H1 (cell line): ENCODE data around the gene LDLRAD4. TPM values are rescaled to one million over a fixed set of nuclear protein-coding genes. Genes with fewer than 3 reads are reported as not detected.

Source experiments
- CTCF ChIA-PET: fragments of 300-600 bp; sonication (Branson Sonifier 250); formaldehyde crosslinking; loops from one replicate; lab custom pipeline; 2021; ENCODE audit not compliant: partially characterized antibody; lab: Charles Lee
- POLR2A ChIA-PET: fragments of 300-600 bp; sonication (Branson Sonifier 250); formaldehyde crosslinking; loops from one replicate; lab custom pipeline; 2021; ENCODE audit warnings: inconsistent platforms; ENCODE audit not compliant: partially characterized antibody; lab: Charles Lee
- DNase-seq, 2 experiments: peaks; one replicate each; pipeline versions ENCODE4 v3.0.0 to v3.0.0-alpha.2; 2010 to 2022; ENCODE audit warnings: low spot score in 2 of 2, low read depth in 1 of 2, mixed read lengths in 1 of 2
- FAIRE-seq: peaks from 2 replicates; lab custom pipeline; 2011; peaks lifted over from hg19 to GRCh38; lab: Jason Lieb, UNC
- H2AFZ ChIP-seq: 2 replicates; pipeline ENCODE4 v1.8.1; 2012; ENCODE audit warnings: low read length, inconsistent platforms
- H2AK5ac ChIP-seq: 2 replicates; pipeline ENCODE4 v1.6.1; 2013; ENCODE audit warnings: low read depth, low read length
- H2BK120ac ChIP-seq: replicated peaks from 2 replicates; pipeline ENCODE3; 2013; ENCODE audit warnings: low read depth, low read length, inconsistent platforms
- H2BK12ac ChIP-seq: 2 replicates; pipeline ENCODE4 v1.6.1; 2013; ENCODE audit warnings: low read depth, low read length
- H2BK15ac ChIP-seq: 2 replicates; pipeline ENCODE4 v1.6.1; 2013; ENCODE audit warnings: low read length
- H2BK20ac ChIP-seq: 2 replicates; pipeline ENCODE4 v1.6.1; 2013; ENCODE audit warnings: low read length
- H2BK5ac ChIP-seq: 2 replicates; pipeline ENCODE4 v1.6.1; 2013; ENCODE audit warnings: low read depth, low read length
- H3K14ac ChIP-seq: 2 replicates; pipeline ENCODE4 v1.6.1; 2013; ENCODE audit warnings: inconsistent platforms; ENCODE audit not compliant: insufficient read length
- H3K18ac ChIP-seq: 2 replicates; pipeline ENCODE4 v1.6.1; 2013; ENCODE audit warnings: low read length; ENCODE audit errors: extremely low read depth
- H3K23ac ChIP-seq: 2 replicates; pipeline ENCODE4 v1.6.1; 2013; ENCODE audit warnings: inconsistent platforms; ENCODE audit not compliant: insufficient read length
- H3K23me2 ChIP-seq: 2 replicates; pipeline ENCODE4 v1.6.1; 2013; ENCODE audit warnings: low read depth, low read length
- H3K27ac ChIP-seq: 2 replicates; pipeline ENCODE4 v1.6.1; 2011; ENCODE audit warnings: low read depth, low read length, inconsistent platforms
- H3K27me3 ChIP-seq, 4 experiments: replicated peaks in 1 of 4; 1 replicate in 1 of 4; 2 replicates in 3 of 4; pipeline versions ENCODE4 v1.6.1 to v1.8.1; 2011 to 2013; ENCODE audit warnings: low read length in 3 of 4, mild to moderate bottlenecking in 3 of 4, inconsistent platforms in 2 of 4, mixed read lengths in 2 of 4, moderate library complexity in 1 of 4; ENCODE audit not compliant: control insufficient read depth in 3 of 4, insufficient read depth in 3 of 4; ENCODE audit errors: extremely low read depth in 1 of 4
- H3K36me3 ChIP-seq, 4 experiments: 2 replicates each; pipeline versions ENCODE4 v1.6.1 to v1.8.1; 2011 to 2013; ENCODE audit warnings: mild to moderate bottlenecking in 4 of 4, low read length in 3 of 4, moderate library complexity in 2 of 4, control low read depth in 1 of 4, inconsistent platforms in 1 of 4; ENCODE audit not compliant: insufficient read depth in 4 of 4, control insufficient read depth in 2 of 4
- H3K4ac ChIP-seq: replicated peaks from 2 replicates; pipeline ENCODE3; 2013; ENCODE audit warnings: low read length, low read depth, mixed read lengths, inconsistent platforms; ENCODE audit not compliant: insufficient read length
- H3K4me1 ChIP-seq, 4 experiments: replicated peaks in 1 of 4; 1 replicate in 1 of 4; 2 replicates in 3 of 4; pipeline versions ENCODE4 v1.6.1 to v1.8.1; 2011 to 2013; ENCODE audit warnings: low read length in 3 of 4, inconsistent platforms in 2 of 4, mixed read lengths in 1 of 4; ENCODE audit not compliant: insufficient read depth in 4 of 4, control insufficient read depth in 3 of 4
- H3K4me2 ChIP-seq, 2 experiments: 2 replicates each; pipeline versions ENCODE4 v1.6.1 to v1.8.1; 2011 to 2013; ENCODE audit warnings: low read depth in 2 of 2, low read length in 2 of 2, control low read depth in 1 of 2, inconsistent platforms in 1 of 2, mild to moderate bottlenecking in 1 of 2; ENCODE audit not compliant: insufficient read depth in 1 of 2
- H3K4me3 ChIP-seq, 4 experiments: fragments of 200-600, 300-600 bp in 1 of 4; sonication (generic), shearing (Covaris generic), sonication (Bioruptor Twin) in 1 of 4; 2 replicates each; pipeline versions ENCODE4 v1.5.1 to v1.8.1; 2011 to 2016; ENCODE audit warnings: low read length in 4 of 4, low read depth in 3 of 4, control low read depth in 2 of 4, inconsistent platforms in 2 of 4, mild to moderate bottlenecking in 2 of 4, mixed read lengths in 1 of 4, moderate library complexity in 1 of 4; ENCODE audit not compliant: insufficient read depth in 2 of 4; ENCODE audit errors: extremely low read depth in 1 of 4
- H3K56ac ChIP-seq: replicated peaks from 2 replicates; pipeline ENCODE3; 2013; ENCODE audit warnings: low read depth, mild to moderate bottlenecking, mixed read lengths, low read length, inconsistent platforms; ENCODE audit not compliant: insufficient read length
- H3K79me1 ChIP-seq: 2 replicates; pipeline ENCODE4 v1.6.1; 2013; ENCODE audit warnings: low read depth, low read length, control low read depth
- H3K79me2 ChIP-seq, 2 experiments: 2 replicates each; pipeline versions ENCODE4 v1.6.1 to v1.8.1; 2012 to 2013; ENCODE audit warnings: low read length in 2 of 2, mild to moderate bottlenecking in 2 of 2, inconsistent platforms in 1 of 2; ENCODE audit not compliant: insufficient read depth in 2 of 2, control insufficient read depth in 1 of 2
- H3K9ac ChIP-seq, 4 experiments: replicated peaks in 1 of 4; 1 replicate in 1 of 4; 2 replicates in 3 of 4; pipeline versions ENCODE4 v1.6.1 to v1.8.1; 2011 to 2013; ENCODE audit warnings: low read depth in 3 of 4, low read length in 3 of 4, control low read depth in 2 of 4, mild to moderate bottlenecking in 2 of 4, moderate library complexity in 2 of 4, inconsistent platforms in 1 of 4; ENCODE audit errors: extremely low read depth in 1 of 4
- H3K9me3 ChIP-seq, 2 experiments: 2 replicates each; pipeline versions ENCODE4 v1.6.1 to v1.8.1; 2012 to 2013; ENCODE audit warnings: mild to moderate bottlenecking in 2 of 2, moderate library complexity in 2 of 2, control low read depth in 1 of 2, inconsistent platforms in 1 of 2, low read depth in 1 of 2, low read length in 1 of 2, mixed read lengths in 1 of 2; ENCODE audit not compliant: insufficient read depth in 2 of 2
- H4K20me1 ChIP-seq, 2 experiments: replicated peaks in 1 of 2; 2 replicates each; pipeline versions ENCODE3 to v1.8.1; 2011 to 2013; ENCODE audit warnings: inconsistent platforms in 2 of 2, low read length in 2 of 2, mild to moderate bottlenecking in 1 of 2; ENCODE audit not compliant: insufficient read depth in 2 of 2, control insufficient read depth in 1 of 2
- H4K5ac ChIP-seq: 2 replicates; pipeline ENCODE4 v1.6.1; 2013; ENCODE audit warnings: low read length, low read depth, mixed read lengths, inconsistent platforms; ENCODE audit not compliant: insufficient read length
- H4K8ac ChIP-seq: 2 replicates; pipeline ENCODE4 v1.8.0; 2013; ENCODE audit warnings: mild to moderate bottlenecking, moderate library complexity, low read length, inconsistent platforms; ENCODE audit not compliant: insufficient read depth; ENCODE audit errors: extremely low read depth
- H4K91ac ChIP-seq: replicated peaks from 2 replicates; pipeline ENCODE3; 2013; ENCODE audit warnings: low read length, mixed read lengths, inconsistent platforms; ENCODE audit not compliant: insufficient read length
- BACH1 ChIP-seq: IDR thresholded peaks from 2 replicates; pipeline ENCODE4 v1.6.1; 2012; ENCODE audit warnings: low read length, improper control_type of control experiment
- CBX8 ChIP-seq: fragments of 300-800, 300-1000 bp; sonication (generic); IDR thresholded peaks from 2 replicates; pipeline ENCODE4 v1.7.1; 2016; ENCODE audit warnings: low read depth, low read length, borderline replicate concordance
- CHD2 ChIP-seq: IDR thresholded peaks from 2 replicates; pipeline ENCODE4 v1.6.1; 2012; ENCODE audit warnings: low read length, improper control_type of control experiment
- GABPA ChIP-seq: IDR thresholded peaks from 2 replicates; pipeline ENCODE4 v1.6.1; 2011; ENCODE audit warnings: mild to moderate bottlenecking, low read length, moderate library complexity, borderline replicate concordance; ENCODE audit not compliant: insufficient read depth
- RAD21 ChIP-seq, 2 experiments: IDR thresholded peaks in 1 of 2; conservative IDR thresholded peaks in 1 of 2; 2 replicates each; pipeline ENCODE4 v1.6.1; 2011; ENCODE audit warnings: low read depth in 2 of 2, low read length in 2 of 2, improper control_type of control experiment in 1 of 2, inconsistent platforms in 1 of 2, mild to moderate bottlenecking in 1 of 2, moderate library complexity in 1 of 2
- WGBS, 2 experiments: shearing (Covaris generic) in 1 of 2; methylation state at CpG; one replicate each; pipeline versions ENCODE4 v1.1.6 to v1.1.7; 2013 to 2015; ENCODE audit warnings: low lambda C conversion rate in 2 of 2, mixed read lengths in 2 of 2, inconsistent platforms in 1 of 2, low coverage in 1 of 2, missing lambda C conversion rate in 1 of 2; ENCODE audit not compliant: insufficient replicate concordance in 2 of 2, insufficient coverage in 1 of 2, insufficient read length in 1 of 2; ENCODE audit errors: extremely low coverage in 1 of 2, missing lambda C conversion rate in 1 of 2; 5-methylcytosine and 5-hydroxymethylcytosine counted together
- polyA plus RNA-seq, 7 experiments: library from polyadenylated mRNA; depleted of rRNA in 3 of 7; stranded (reverse) in 5 of 7; unstranded in 2 of 7; fragments of >200 nt in 5 of 7; fragments of 200-250 nt in 2 of 7; gene quantifications; 1 replicate in 5 of 7; 2 replicates in 1 of 7; 4 replicates in 1 of 7; pipeline versions ENCODE4 v1.2.1 to v1.2.3, GENCODE V29; 2011 to 2013; ENCODE audit warnings: missing spikeins in 2 of 7, mixed read lengths in 2 of 7
- total RNA-seq: library from RNA; stranded (reverse); fragmentation: NEBNext Ultra II Directional; extraction: Animal tissue kit (Norgen Biotek cat#: 25700); gene quantifications from 2 replicates; pipeline ENCODE4 v1.2.1, GENCODE V29; 2021

The LDLRAD4 gene
- total and polyA plus RNA-seq, 2 of the 8 experiments (the other 6 are each of a cell fraction or from before 2014, with no cell fraction given), result 0.77 to 1.4 TPM

DNA sequence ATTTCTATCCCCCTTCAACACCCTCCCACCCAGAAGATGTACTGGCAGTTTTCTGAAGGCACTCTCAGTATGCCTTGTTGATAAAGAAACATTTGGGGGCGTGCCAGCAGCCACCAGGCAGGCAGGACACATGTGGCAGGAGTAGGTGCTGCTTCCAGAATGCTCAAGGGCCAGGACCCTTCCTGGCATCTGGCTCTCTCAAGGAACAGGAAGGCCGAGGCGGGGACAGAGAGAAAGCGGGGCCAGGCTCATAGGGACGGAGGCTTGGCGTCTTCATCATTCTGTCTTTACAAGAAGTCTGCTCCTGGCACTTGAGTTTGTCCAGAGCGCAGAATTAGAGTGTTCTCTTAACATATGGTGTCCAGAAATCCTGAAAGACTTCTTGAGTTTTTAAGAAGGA, 386.2 kb downstream of the LDLRAD4 start:
- Histone ChIP-seq H3K4me2 (no peak overlapping the region), H3K4me3 (no peak overlapping the region), H2BK120ac (no peak overlapping the region), H3K4ac (no peak overlapping the region), H3K79me1 (no peaks in the 10 kb centered on the region), H2BK5ac (no peak overlapping the region), H4K20me1 (no peaks in the 10 kb centered on the region), H2AK5ac (no peak overlapping the region), H3K27me3 (no peaks in the 10 kb centered on the region), H2BK20ac (no peak overlapping the region)
- TF ChIP-seq CHD2 (no peak), CBX8 (no peak), GABPA (no peak), RAD21 (IDR thresholded peaks at IDR 0.05 in 1 of 2, conservative IDR thresholded peaks at IDR 0.05 in 1 of 2; ENCODE audit: low read depth in 2 of 2, low read length in 2 of 2) (no peak), BACH1 (no peak)
- TF ChIP-seq, all 59 proteins: peak for 0
- Histone ChIP-seq H2BK15ac (no peak overlapping the region), H3K36me3 (no peaks in the 10 kb centered on the region), H3K9ac (no peak overlapping the region), H4K8ac (no peak overlapping the region), H3K18ac (no peak overlapping the region), H2BK12ac (no peak overlapping the region), H3K27ac (no peak overlapping the region), H2AFZ (no peak overlapping the region), H3K79me2 (no peaks in the 10 kb centered on the region), H3K4me1 (no peaks in the 10 kb centered on the region), H3K56ac (no peak overlapping the region), H4K91ac (no peak overlapping the region), H3K14ac (no peak overlapping the region), H3K9me3 (0 out of 4 replicates have a peak, but pooled peaks cover 0 to 4% of the 10 kb centered on the region in 2 experiments), H3K23ac (no peak overlapping the region), H3K23me2 (no peaks in the 10 kb centered on the region; the same call in 1 of the 2 replicates), H4K5ac (no peak overlapping the region)
- DNase-seq, result no peak
- POLR2A ChIA-PET, result no interaction called here
- WGBS, 2 experiments, result 79% methylated on average over 7 of the region's 7 CpGs; no CpG with 5 or more reads in 1 of the 2 experiments
- FAIRE-seq, result no peak
- CTCF ChIA-PET, result no interaction called here
